RCC 7860 (cell line): ENCODE results near the gene NF1.
A peak's percentile ranks its signal among the peaks of the same experiment; 100 is the strongest.
"Not testable (repeated sequence)": the region's sequence is repeated elsewhere in the genome, so short reads cannot be mapped to it uniquely, and the experiment has no call there.

Source experiments
- DNase-seq: peaks from one replicate; pipeline ENCODE4 v3.0.0-alpha.2; 2015; ENCODE audit warnings: low spot score
- FAIRE-seq: peaks from 2 replicates; lab custom pipeline; 2012; peaks lifted over from hg19 to GRCh38; lab: Jason Lieb, UNC

The NF1 gene

GRCh38 chr17:31321481-31321880, 226.7 kb downstream of the NF1 start, which contains the start of gene EVI2A:
Gene EVI2A (minus strand): TSS chr17:31321622. CDS start chr17:31319013, 2,609 bp downstream.
- FAIRE-seq (peak; percentile 93), DNase-seq (peak; percentile 69)

- FAIRE-seq (no peak), DNase-seq (no peak)
Measured at GRCh38 chr17:31321966-31322365, 227.2 kb downstream of the NF1 start.

GRCh38 chr17:31323551-31323950, 228.8 kb downstream of the NF1 start:
- no peak for DNase-seq
- FAIRE-seq: no peak

DNA sequence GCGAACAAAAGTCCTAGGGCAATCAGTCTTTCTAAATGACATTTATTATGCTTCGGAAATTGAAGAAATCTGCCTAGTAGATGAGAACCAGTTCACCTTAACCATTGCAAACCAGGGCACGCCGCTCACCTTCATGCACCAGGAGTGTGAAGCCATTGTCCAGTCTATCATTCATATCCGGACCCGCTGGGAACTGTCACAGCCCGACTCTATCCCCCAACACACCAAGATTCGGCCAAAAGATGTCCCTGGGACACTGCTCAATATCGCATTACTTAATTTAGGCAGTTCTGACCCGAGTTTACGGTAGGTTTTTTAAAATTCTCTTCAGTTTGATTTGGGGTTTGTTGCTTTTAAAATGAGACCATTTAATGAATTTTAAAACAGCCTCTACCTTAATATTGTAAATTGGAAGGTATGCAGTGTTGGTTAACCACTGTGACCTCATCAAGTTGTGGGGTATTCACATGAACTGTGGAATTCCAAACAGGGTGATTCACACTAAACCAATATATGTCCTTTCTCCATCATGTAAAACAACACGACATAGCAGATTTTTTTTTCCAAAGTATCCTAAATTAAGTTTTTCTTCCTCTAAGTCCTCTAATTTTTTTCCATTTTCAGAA, 232.9 kb downstream of the NF1 start:
- DNase-seq: peak; percentile 81
- FAIRE-seq: peak; percentile 97

- DNase-seq (peak; percentile 21), FAIRE-seq (no peak)
Measured at GRCh38 chr17:31328160-31328535, 233.4 kb downstream of the NF1 start.

DNA sequence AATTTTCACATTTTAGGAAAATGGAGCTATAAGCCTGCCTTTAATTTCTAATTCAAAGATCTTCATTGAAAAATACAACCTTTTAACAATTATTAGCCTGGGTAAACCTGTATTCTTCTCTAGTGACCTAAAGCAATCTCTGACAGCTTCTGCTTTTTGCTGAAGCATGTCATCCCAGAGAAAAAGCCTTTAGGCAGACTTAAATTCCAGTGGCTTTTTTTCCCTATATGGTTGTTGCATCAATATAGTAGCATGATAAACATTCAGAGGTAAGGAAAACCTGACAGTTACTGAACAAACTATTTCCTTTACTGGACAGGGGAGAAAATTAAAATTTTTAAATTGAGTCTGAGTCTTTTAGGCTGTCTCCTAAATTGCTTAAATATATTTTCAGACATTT, 234.4 kb downstream of the NF1 start:
- DNase-seq (peak; percentile 13), FAIRE-seq (peak; percentile 55)

DNA sequence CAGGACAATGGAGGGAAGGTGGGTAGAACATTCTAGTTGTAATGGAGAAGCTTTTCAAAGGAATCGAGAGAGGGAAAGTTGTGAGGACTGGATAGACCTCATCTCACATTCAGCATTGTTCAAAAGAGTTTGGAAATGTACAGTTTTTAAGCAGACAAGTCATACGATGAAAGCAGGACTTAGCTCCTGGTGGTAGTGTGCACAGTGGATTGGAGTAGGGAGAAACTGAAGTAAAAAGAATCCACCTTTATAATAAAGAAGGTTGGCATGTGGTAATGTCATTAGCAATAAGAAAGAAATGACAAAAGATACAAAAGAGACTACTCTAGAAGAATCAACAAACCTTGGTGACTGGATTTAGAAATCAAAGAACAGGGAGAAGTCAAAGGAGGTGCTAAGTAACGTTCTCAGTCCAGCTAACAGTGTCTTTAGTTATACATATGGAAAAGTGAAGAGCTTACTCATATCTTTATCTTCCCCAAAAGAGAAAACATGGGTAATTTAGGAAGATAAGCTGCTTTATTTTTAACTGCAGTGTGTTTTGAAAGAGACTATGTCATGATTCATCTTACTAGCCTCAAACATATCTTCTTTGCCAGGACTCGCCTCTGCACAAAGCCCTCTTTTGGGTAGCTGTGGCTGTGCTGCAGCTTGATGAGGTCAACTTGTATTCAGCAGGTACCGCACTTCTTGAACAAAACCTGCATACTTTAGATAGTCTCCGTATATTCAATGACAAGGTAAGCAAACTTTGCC, 245.3 kb downstream of the NF1 start:
- DNase-seq (no peak), FAIRE-seq (no peak)

GRCh38 chr17:31345191-31345747, 250.5 kb downstream of the NF1 start:
- not testable (repeated sequence) for DNase-seq, FAIRE-seq

- DNase-seq: no peak
- no peak for FAIRE-seq
Measured at GRCh38 chr17:31349454-31349853, 254.7 kb downstream of the NF1 start.

DNA sequence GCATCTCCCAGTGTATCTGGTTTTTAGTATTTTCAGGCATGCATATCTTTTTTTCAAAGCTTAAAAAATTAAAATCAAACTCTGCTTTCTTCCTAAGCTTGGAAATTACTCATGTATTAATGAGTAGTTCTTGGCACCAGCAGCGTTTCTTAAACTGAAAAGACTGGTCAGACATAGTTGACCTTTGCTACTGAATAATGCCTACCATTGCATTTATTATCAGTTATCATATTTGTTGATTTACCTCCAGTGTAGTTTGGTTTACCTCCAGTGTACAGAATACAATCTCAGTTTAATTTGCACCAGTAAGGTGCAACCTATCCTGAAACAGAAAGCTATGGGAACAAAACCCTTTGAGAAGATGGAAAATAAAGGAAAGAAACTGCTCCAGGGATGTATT, 261.2 kb downstream of the NF1 start:
- no peak for DNase-seq
- no peak for FAIRE-seq

DNA sequence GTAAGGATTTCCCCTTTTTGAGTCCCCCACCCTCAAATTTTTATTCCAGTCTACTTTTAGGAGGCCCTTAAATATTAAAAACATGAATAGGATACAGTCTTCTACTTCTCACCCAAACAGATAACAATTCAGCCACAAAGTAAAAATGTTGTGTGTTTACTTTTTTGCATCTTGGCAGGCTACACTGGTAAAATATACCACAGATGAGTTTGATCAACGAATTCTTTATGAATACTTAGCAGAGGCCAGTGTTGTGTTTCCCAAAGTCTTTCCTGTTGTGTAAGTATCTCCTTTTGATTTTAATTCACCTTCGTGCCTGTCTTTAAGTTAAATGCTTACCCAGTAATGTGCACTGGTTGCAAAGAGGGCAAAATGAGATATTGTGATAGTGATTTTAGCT, 262.3 kb downstream of the NF1 start:
- no peak for FAIRE-seq
- DNase-seq: no peak

- no peak for DNase-seq
- FAIRE-seq: no peak
Measured at GRCh38 chr17:31357839-31358394, 263.1 kb downstream of the NF1 start.

DNA sequence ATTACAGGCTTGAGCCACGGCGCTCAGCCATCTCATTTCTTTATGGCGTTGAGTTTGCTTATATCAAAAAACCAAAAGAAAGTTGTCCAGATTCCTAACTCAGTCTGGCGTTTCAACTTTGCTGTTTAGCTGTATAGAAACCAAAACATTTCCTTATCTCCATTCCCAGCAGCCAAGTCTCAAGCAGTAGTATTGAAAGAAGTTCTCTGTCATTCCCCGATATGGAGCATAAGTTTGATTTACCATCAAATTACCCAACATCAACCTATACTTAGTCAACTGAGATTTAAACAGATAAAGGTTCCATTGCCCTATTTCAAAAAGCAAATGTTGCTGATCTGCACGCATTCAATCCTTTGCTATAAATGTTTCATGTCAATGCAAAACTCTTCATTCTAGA, 269.2 kb downstream of the NF1 start:
- DNase-seq (no peak), FAIRE-seq (no peak)

DNA sequence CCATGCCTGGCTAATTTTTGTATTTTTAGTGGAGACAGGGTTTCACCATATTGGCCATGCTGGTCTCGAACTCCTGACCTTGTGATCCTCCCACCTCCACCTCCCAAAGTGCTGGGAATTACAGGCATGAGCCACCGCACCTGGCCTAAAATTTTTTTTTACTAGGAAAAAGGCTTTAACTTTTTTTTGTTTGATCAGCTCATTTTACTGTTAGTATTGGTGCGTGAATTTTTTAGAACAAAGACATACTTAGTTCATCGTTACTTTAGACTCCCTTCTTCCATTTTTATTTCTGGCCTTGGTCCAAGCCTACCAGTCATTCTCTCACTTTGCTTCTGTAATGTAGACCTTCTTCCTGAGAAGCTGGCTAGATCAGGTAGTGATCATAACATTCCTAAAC, 271.3 kb downstream of the NF1 start:
- FAIRE-seq: no peak
- no peak for DNase-seq

GRCh38 chr17:31369266-31369665, 274.5 kb downstream of the NF1 start:
- DNase-seq: no peak
- no peak for FAIRE-seq

DNA sequence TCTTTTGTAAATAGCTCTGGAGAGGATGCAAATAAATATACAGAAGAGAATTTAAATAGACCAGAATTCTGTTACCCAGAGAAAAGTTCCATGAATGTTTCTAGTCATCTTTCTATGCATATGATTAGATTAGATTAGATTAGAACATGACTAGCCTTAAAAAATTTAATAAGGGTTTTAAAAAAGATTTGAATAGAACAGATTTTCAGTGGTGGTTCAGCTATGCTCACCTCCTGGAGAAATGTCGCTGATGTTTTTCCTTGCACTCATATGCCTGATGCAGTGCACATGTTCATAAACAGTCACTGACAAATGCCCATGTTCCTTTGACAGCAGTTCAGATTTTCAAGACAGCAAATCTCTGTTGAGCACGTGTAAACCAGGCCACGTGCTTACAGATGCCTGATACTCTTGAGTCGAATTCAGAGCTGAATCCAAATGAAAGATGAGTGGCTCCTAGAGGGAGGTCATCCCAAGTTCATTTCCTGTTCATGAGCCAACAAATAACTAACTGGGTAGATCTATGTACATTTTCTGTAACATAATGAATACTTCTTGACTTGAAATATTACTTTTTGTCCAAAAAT, 276.8 kb downstream of the NF1 start:
- FAIRE-seq (no peak), DNase-seq (no peak)

- FAIRE-seq (peak; percentile 31), DNase-seq (peak; percentile 48)
Measured at GRCh38 chr17:31373150-31374093, 278.6 kb downstream of the NF1 start.

DNA sequence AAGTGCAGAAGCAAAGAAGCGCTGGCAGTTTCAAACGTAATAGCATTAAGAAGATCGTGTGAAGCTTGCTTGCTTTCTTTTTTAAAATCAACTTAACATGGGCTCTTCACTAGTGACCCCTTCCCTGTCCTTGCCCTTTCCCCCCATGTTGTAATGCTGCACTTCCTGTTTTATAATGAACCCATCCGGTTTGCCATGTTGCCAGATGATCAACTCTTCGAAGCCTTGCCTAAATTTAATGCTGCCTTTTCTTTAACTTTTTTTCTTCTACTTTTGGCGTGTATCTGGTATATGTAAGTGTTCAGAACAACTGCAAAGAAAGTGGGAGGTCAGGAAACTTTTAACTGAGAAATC, 279.3 kb downstream of the NF1 start:
- FAIRE-seq (no peak), DNase-seq (no peak)

DNA sequence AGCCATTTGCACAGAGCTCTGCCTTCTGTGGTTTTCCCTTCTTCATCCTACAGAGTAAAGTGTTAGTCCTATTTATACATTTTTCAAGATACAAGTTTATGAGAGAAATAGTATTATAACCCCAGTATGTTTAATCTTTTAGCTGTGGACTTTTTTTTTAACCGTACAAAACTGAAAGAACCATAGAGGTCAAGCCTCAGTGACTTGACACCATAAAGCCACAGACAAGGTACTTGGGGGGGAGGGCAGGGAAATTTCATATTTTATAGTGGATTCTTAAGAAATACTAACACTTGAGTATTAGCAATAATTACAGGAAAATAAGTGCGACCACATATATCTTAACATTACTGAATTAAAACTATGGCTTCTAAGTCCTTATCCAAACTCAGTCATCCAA, 279.7 kb downstream of the NF1 start:
- no peak for DNase-seq
- no peak for FAIRE-seq

- no peak for FAIRE-seq
- DNase-seq: no peak
Measured at GRCh38 chr17:31378638-31379037, 283.9 kb downstream of the NF1 start.
